ENCODE data around the gene INPP5A.

- TF ChIP-seq TOX (CRISPR knock-in tag; IDR thresholded peaks at IDR 0.05; ENCODE audit: borderline replicate concordance) (no peak), PPARA (CRISPR knock-in tag; IDR thresholded peaks at IDR 0.05; ENCODE audit: borderline replicate concordance) (no peak), ESRRG (CRISPR knock-in tag; IDR thresholded peaks at IDR 0.05) (no peak)
These were observed 169.7 kb downstream of the INPP5A start for GRCh38 chr10:132707121-132707775.

Data from SK-N-SH treated with all-trans-retinoic acid at 6 μM for 48 hours (cell line).